Amygdala (tissue), 56 donors: ENCODE measurements around the gene SLC9A9.
"Not testable (repeated sequence)": the region's sequence is repeated elsewhere in the genome, so short reads cannot be mapped to it uniquely, and the experiment has no call there.

Source experiments
- DNase-seq, 56 donors: peaks; one replicate each; lab custom pipeline; 2025; lab: John Stamatoyannopoulos, UW

Gene SLC9A9

GRCh38 chr3:143529798-143530197 is 318.5 kb downstream of the SLC9A9 start:
- no peak for DNase-seq

GRCh38 chr3:143529018-143529478 is 319.2 kb downstream of the SLC9A9 start:
- DNase-seq, result no peak

GRCh38 chr3:143526011-143526545 is 322.2 kb downstream of the SLC9A9 start:
- no peak for DNase-seq

- no peak for DNase-seq
Measured at GRCh38 chr3:143525408-143525807, 322.9 kb downstream of the SLC9A9 start.

- no peak for DNase-seq
Measured at GRCh38 chr3:143521803-143522202, 326.5 kb downstream of the SLC9A9 start.

DNA sequence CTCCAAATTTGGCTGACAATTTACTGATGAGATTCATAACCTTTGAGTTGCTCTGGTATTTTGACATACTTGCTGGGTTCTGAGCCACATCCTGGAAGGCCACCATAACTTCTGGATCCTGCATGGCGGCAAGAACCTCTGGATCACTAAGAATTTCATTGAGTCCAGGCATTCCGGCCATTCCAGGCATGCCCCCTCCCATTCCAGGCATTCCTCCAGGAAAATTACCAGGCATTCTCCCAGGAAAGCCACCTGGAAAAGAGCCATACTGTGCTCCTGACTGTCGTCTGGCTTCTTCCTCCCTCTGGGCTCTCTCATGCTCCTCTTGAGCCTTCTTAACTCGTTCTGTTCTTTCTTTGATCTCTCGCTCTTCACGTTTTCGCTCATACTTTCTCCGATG is 331.1 kb downstream of the SLC9A9 start:
- not testable (repeated sequence) for DNase-seq

DNA sequence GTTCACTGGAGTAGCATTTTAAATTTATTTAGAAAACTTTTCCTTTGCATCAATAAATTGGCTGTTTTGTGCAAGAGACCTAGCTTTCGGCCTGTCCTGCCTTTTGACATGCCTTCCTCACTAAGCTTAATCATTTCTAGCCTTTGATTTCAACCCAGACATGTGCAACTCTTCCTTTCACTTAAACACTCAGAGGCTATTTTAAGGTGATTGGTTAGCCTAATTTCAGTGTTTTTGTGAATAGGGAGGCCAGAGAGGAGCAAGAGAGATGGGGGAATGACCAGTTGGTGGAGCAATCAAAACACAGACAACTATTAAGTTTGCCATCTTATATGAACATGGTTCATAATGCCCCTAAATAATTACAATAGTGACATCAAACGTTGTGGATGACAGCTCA is 333.4 kb downstream of the SLC9A9 start:
- DNase-seq, result no peak

DNA sequence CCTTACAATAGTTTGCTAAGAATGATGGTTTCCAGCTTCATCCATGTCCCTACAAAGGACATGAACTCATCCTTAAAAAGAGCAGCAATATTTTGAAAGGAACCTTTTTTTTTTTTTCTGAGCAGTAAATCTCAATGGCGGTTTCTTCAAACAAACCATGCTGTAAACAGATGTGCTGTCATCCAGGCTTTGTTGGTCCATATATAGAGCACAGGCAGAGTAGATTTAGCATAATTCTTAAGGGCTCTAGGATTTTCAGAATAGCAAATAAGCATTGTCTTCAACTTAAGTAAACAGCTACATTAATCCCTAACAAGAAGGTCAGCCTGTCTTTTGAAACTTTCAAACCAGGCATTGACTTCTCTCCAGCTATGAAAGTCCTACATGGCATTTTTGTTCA is 334.2 kb downstream of the SLC9A9 start:
- DNase-seq, result no peak

DNA sequence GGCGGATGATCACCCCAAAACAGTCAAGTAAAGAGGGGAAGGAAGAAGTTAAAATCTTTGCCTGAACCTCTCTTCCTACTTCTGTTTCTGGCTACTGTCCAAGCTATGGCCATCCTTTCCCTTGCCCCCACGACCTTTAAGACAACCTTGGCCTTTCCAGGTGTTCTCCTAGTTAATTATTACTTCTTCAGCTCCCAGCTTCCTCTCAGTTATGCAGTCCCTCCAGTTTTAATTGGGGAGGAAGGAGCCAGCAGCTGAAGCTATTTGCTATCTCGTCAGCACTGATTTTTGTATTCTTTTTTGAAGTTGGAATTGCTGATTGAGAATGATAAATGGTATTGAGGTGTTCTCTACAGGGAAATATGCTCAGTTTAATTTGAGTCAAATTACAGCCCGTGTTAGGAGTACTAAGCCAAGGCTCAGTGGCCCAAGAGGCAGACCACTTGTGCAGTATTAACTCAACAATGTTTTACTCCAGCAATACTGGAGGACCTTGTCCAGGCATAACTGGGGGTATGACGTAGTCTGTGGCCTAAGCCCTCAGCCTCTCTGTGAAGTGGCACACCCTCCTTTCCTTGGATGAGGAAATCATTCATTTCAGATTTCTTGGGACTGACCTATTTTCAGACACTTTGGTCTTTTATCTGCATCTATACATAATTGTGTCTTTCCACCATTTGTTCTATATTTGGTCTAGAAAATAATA is 336.9 kb downstream of the SLC9A9 start:
- no peak for DNase-seq

DNA sequence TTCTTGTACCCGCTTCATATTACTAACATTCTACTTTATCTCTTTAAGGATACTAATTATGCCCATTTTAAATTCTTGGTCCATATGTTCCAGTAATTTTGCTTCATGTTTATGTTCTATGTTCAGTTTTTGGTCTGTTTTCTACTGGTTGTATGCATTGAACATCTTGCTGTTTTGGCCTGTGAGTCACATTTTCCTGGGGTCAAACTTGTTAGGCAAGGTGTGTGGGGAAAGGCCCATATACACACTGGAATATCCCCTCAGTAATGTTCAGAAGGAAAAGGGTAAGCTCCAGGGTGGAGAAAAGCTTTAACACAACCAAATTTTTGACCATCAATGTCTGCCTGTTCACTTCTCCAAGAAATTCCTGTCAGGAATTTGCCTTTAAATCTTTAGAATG is 337.7 kb downstream of the SLC9A9 start:
- no peak for DNase-seq

DNA sequence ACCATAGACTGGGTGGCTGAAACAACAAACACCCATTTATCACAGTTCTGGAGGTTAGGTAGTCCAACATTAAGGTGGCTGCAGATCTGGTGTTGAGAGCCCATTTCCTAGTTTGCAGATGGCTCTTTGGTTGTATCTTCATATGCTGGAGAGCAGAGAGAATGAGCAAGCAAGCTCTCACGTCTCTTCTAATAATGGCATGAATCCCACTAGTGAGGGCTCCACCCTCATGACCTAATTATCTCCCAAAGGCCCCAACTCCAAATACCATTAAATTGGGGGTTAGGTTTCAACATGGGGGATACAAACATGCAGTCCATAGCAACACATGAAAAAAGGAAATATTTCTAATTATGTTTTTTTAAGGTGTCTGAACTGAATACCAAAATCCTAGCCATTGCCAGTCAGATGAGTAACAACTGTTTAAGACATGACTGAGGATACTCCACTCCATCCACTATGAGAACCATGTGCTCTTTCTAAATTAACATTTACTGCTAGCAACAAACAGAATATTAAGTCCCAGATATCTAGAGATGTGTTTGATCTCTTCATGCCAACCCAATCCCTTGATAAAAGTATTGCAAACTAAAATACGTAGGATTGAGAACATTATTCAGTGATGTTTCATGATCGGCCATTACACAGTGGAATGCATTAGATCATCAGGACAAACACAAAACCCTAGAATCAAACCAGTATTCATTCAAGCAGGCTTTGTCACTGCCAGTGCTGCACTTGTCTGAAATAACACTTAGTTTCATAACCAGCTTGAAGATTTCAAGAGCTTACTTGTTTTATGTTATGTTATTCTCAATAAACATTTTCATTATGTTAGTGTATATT is 340.3 kb downstream of the SLC9A9 start:
- no peak for DNase-seq

GRCh38 chr3:143506190-143506589 is 342.1 kb downstream of the SLC9A9 start:
- DNase-seq, result no peak

- DNase-seq, result no peak
Measured at GRCh38 chr3:143503325-143503885, 344.9 kb downstream of the SLC9A9 start.

GRCh38 chr3:143502081-143502480 is 346.2 kb downstream of the SLC9A9 start:
- DNase-seq, result no peak

DNA sequence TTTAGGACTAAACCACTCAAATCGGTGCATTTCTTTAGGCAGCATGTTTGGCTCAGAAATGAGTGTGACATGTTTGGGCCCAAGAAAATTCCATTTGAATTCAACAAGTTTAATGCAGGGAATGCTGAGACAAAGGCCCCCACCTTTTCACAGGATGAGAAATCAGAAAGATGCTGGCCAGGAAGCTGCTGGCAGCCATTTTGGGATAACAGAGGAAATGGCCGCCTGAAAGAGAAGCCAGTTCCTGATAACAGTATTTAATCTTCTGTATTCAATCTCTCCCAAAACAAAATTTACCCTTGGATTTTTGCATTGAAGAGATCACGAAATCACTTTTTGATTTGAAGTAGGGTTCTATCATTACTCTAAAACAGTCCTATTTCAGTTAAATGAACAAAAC is 350.9 kb downstream of the SLC9A9 start:
- no peak for DNase-seq

- DNase-seq, result no peak
Measured at GRCh38 chr3:143496191-143496590, 352.1 kb downstream of the SLC9A9 start.

DNA sequence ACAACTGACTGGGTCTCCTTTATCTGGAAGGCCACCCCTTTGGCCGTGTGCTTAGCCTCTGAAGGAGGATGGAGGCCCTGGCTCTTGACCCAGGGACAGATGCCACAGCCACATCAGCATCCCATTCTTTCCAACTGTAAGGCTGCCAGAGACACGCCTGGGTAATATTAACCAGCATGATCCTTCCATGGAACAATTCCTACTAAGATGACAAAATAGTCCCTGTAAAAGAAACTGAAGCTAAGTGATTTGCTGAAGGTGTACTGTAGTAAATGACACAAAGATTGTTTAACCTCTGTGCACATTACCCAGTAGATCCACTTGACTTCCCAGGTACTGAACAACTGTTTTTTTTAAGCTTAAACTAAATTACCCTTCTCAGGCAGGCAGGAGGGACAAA is 352.7 kb downstream of the SLC9A9 start:
- no peak for DNase-seq

GRCh38 chr3:143486611-143487010 is 361.7 kb downstream of the SLC9A9 start:
- no peak for DNase-seq

DNA sequence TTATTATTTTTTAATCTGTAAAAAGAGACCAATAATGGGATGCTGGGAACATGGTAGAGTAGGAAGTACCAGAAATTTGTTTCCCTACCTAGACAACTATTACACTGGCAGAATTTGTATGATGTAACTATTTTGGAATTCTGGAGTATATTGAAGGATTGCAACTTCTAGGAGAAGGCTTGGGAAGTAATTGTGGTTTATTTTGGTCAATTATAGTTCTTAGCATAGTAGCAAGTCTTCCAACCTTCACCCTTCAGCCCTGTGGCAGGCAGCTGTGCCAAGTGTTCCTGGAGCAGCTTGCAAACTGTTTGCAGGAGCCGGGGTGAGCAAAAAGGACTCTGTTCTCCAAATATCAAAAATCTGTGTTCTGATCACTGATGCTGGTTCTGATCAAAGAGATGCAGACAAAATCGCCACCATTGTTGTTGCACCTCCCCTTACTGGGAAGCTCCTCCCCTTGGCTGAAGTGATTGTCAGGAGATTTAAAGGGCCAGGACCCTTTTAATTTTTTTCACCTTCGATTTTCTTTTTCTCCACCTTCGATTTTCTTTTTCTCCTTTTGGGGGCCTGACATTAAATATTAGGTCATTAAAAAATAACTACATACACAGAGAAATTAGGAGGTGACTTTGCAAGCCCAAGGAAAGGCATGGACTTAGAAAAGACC is 363.3 kb downstream of the SLC9A9 start:
- no peak for DNase-seq

- DNase-seq, result no peak
Measured at GRCh38 chr3:143483214-143483613, 365.1 kb downstream of the SLC9A9 start.
